ENCODE data around the gene IMMP2L.
A peak's percentile ranks its signal among the peaks of the same experiment; 100 is the strongest.

IMMP2L gene

GRCh38 chr7:111184987-111185386 is 377.3 kb downstream of the IMMP2L start:
- no peak for FAIRE-seq
- DNase-seq (ENCODE audit: insufficient read length, low spot score) = no peak

GRCh38 chr7:111183321-111183720 is 379.0 kb downstream of the IMMP2L start:
- no peak for FAIRE-seq
- no peak for DNase-seq (ENCODE audit: insufficient read length, low spot score)

GRCh38 chr7:111180338-111180737 is 382.0 kb downstream of the IMMP2L start:
- FAIRE-seq (no peak), DNase-seq (ENCODE audit: insufficient read length, low spot score) (no peak)

DNA sequence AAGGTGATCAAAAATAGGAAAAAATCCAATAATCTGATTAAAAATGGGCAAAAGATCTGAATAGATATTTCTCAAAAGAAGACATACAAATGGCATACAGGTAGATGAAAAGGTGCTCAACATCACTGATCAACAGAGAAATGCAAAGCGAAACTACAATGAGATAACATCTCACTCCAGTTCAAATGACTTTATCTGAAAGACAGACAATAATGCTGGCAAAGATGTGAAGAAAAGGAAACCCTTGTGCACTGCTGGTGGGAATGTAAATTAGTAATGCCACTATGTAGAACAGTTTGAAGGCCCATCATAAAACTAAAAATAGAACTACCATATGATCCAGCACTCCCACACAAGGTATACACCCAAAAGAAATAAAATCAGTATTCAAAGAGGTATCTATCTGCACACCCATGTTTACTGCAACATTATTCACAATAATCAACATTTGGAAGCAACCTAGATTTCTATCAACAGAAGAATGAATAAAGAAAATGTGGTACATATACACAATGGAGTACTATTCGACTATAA is 386.3 kb downstream of the IMMP2L start:
- no peak for DNase-seq (ENCODE audit: insufficient read length, low spot score)
- FAIRE-seq = no peak

GRCh38 chr7:111174510-111174909 is 387.8 kb downstream of the IMMP2L start:
- no peak for FAIRE-seq
- DNase-seq (ENCODE audit: insufficient read length, low spot score) = no peak

DNA sequence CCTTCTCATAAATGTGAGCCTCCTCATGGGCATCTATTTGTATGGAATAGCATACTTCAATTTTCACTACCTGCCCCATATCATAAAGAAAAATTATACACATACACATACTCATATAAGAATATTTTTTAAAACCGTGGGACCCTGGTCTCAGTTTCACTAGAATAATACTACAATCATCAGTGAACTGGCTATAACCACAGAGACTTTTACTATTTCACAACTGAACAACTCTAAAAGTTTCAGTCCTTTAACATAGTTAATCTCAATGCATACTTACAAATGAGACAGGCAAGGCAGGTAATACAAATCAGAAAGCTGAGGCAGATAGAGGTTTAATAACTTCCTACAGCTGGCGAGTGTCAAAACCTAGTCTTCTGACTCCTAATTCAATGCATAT is 388.3 kb downstream of the IMMP2L start:
- FAIRE-seq = no peak

DNA sequence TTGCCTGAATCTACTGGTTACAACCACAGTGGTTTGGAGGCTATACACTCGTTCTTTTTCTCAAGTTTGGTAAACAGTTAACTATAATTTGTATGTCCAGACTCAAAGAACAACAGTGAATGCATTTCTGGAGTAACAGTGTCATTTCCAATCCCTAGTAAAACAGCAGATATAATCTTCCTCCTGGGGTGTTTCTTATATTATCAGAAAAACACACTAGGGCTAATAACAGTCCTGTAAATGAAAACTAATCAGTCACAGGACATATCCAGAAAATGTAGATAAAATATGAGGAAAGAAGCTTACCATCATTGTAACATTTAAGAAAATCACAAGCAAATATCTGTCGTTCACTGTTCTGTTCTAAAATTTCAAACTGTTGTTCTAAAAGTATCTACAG is 388.8 kb downstream of the IMMP2L start:
- FAIRE-seq (no peak), DNase-seq (ENCODE audit: insufficient read length, low spot score) (no peak)

More for the DNA sequence above, 388.3 kb downstream of the IMMP2L start:
- no peak for DNase-seq (ENCODE audit: insufficient read length, low spot score)

GRCh38 chr7:111172564-111173257 is 389.6 kb downstream of the IMMP2L start:
- no peak for FAIRE-seq

DNA sequence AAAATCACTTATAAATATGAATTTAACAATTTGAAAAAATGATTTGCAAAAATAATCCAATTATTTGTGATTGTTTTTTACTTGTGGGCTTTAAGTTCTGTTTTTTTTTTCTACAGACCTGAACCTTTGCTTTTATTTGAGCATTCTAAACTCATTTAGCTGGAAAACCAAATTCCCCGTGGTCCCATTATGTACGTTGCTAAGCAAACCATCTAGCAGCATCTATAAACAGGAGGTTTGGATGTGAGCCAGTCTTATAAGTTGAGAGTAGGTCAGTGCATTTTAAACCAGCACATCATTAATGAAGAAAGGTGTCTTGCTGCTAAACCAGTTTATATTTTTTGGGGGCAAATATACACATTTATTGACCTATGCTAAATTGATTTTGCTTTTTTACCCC is 394.1 kb downstream of the IMMP2L start:
- FAIRE-seq (no peak), DNase-seq (ENCODE audit: insufficient read length, low spot score) (no peak)

More at GRCh38 chr7:111172564-111173257, 389.6 kb downstream of the IMMP2L start:
- no peak for DNase-seq (ENCODE audit: insufficient read length, low spot score)

GRCh38 chr7:111164442-111164841 is 397.9 kb downstream of the IMMP2L start:
- no peak for FAIRE-seq
- DNase-seq (ENCODE audit: insufficient read length, low spot score) = no peak

DNA sequence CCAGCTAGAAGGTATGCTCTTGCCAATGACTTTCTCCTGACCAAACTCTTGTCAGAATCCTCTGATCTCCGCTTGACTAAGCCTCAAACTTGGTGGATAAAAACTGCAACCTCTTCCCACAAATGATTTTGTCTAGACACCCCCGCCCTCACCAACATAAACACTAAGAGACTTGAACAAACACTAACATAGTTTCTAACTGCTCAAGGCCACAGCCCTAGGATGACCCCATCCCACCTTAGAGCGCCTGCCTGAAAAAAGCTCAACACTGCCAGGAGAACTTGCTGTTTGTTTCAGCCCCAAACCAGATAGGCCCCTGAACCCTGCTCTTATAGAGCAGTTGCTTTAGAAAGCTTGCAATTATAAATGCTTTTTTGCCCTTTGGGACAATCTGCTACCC is 399.6 kb downstream of the IMMP2L start:
- DNase-seq (ENCODE audit: insufficient read length, low spot score) (no peak), FAIRE-seq (no peak)

DNA sequence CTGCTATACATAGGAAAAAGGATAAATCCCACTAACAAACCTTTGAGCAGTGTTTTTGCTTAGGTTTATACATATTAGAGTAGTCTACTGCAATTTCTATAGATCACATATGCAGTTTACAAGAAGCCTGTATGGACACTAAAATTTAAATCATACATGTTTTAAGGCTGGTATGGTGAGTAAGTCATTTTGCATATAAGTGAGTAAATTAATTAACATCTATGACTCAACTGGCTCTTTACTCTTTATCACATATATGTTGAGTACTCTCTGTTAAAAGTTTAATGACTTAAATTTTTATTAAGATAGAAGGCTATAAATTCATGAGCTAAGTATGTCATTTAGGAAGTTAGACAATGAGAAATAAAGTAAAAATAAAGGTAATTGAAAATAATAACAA is 402.0 kb downstream of the IMMP2L start:
- FAIRE-seq = no peak
- no peak for DNase-seq (ENCODE audit: insufficient read length, low spot score)

- DNase-seq (ENCODE audit: insufficient read length, low spot score) (no peak), FAIRE-seq (no peak)
Measured at GRCh38 chr7:111159426-111159825, 402.9 kb downstream of the IMMP2L start.

- DNase-seq (ENCODE audit: insufficient read length, low spot score) (no peak), FAIRE-seq (no peak)
Measured at GRCh38 chr7:111150709-111151108, 411.6 kb downstream of the IMMP2L start.

DNA sequence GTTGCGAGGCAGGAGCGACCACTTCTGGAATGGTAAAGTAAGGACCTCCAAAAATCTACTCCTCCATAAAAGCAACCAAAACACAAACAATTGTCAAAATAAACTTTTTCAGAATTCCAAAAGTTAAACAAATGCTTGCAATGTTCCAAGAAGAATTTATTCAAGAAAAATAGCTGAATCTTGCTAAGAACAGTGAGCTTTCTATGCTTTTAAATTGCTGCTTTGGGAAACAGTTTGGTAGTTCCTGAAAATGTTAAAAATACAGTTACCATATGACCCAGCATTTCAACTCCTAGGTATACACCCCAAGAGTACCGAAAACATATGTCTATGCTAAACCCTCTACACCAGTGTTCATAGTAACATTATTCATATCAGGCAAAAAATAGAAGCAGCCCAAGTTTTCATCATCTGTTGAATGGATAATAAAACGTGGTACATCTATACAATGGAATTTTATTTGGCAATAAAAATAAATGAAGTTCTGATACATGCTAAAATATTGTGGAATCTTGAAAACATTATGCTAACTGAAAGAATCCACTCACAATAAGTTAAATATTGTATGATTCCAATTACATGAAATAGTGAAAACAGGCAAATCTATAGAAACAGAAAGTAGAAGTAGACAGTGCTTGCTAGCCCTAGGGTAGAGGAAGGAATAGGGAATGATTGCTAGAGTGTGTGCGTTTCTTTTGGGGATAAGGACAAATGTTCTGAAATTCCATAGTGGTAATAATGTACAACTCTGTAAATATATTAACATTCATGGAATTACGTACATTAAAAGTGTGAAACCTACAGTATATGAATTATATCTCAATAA is 414.4 kb downstream of the IMMP2L start:
- FAIRE-seq (peak; percentile 75), DNase-seq (ENCODE audit: insufficient read length, low spot score) (no peak)

DNA sequence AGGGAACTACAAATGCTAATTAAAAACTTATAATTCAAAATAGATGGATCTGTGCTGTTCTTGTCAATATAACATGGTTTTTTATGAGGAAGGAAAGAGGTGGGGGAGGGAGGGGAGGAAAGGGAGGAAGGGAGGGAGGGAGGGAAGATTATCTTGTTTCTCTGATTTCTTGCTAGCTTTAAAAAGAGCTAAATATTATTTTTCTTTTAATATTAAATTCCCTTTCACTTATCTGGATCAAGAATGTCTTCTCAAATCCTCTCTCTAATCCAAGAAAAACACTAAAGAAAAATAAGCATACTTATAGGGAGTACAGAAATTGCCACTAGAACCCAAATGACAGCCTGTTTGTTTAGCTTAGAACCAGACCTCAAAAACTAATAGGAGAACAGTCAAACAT is 416.2 kb downstream of the IMMP2L start:
- DNase-seq (ENCODE audit: insufficient read length, low spot score) = no peak
- FAIRE-seq = no peak

DNA sequence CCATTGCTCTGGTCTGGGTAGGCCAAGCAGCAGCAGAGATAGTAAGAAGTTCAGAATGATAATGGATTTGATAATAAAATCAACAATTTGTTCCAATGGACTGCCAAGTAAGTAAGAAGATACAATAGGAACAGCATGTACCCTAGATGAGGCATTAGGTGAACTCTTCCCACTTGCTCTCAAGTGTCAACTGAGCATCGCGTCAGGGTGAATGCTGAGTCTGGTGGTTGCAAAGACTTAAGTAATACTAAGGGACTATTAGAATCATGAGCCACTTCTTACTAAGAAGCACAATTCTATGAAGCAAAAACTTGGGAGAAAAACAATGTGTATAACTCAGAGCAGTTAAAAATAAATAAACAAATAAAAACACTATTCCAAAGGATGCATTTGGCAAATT is 416.8 kb downstream of the IMMP2L start:
- DNase-seq (ENCODE audit: insufficient read length, low spot score) (no peak), FAIRE-seq (no peak)

GRCh38 chr7:111140091-111140865 is 422.0 kb downstream of the IMMP2L start:
- FAIRE-seq = no peak
- DNase-seq (ENCODE audit: insufficient read length, low spot score) = no peak

GRCh38 chr7:111138586-111138985 is 423.7 kb downstream of the IMMP2L start:
- FAIRE-seq = peak; percentile 26

DNA sequence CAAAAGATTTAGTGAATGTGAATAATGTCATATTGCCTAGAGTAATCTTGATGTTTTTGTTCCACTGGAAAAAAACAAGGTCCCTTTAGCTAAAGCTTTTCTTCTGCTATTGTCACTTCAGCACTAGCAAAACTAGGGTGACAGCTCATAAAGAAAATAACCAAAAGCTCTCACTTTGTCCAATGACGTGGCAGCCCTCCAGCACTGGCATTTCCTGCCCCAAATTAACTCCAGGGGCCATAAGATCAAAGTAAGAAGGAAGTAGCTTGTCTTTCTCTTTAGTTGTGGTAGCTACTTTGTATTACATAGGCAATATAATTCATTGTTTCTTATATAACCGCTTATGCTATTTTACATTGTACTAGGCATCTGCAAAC is 424.1 kb downstream of the IMMP2L start:
- no peak for DNase-seq (ENCODE audit: insufficient read length, low spot score)
- peak; percentile 72 for FAIRE-seq

More at GRCh38 chr7:111138586-111138985, 423.7 kb downstream of the IMMP2L start:
- DNase-seq (ENCODE audit: insufficient read length, low spot score) = no peak
